ENCODE results near the gene MYO9A. TPM values are rescaled to one million over a fixed set of nuclear protein-coding genes. Genes with fewer than 3 reads are reported as not detected.
"Not testable (repeated sequence)": the region's sequence is repeated elsewhere in the genome, so short reads cannot be mapped to it uniquely, and the experiment has no call there.

MYO9A gene
- total RNA-seq, 6 experiments from 2014 or later, result 25.3 to 29.1 (median 27.3) TPM

GRCh38 chr15:71889385-71889784, 228.6 kb downstream of the MYO9A start:
- TF ChIP-seq, protein P1, sequence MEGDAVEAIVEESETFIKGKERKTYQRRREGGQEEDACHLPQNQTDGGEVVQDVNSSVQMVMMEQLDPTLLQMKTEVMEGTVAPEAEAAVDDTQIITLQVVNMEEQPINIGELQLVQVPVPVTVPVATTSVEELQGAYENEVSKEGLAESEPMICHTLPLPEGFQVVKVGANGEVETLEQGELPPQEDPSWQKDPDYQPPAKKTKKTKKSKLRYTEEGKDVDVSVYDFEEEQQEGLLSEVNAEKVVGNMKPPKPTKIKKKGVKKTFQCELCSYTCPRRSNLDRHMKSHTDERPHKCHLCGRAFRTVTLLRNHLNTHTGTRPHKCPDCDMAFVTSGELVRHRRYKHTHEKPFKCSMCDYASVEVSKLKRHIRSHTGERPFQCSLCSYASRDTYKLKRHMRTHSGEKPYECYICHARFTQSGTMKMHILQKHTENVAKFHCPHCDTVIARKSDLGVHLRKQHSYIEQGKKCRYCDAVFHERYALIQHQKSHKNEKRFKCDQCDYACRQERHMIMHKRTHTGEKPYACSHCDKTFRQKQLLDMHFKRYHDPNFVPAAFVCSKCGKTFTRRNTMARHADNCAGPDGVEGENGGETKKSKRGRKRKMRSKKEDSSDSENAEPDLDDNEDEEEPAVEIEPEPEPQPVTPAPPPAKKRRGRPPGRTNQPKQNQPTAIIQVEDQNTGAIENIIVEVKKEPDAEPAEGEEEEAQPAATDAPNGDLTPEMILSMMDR (IDR thresholded peaks at IDR 0.05), result no peak
- Mint-ChIP-seq H3K9me3 (no peaks in the 10 kb centered on the region), H3K36me3 (ENCODE audit: low read depth) (peaks cover 42% of the 10 kb centered on the region), H3K27ac (no peak overlapping the region), H3K4me3 (no peak overlapping the region), H3K4me1 (ENCODE audit: low read depth) (peaks cover 10% of the 10 kb centered on the region), H3K27me3 (ENCODE audit: insufficient read depth) (no peaks in the 10 kb centered on the region)
- no peak for DNase-seq

DNA sequence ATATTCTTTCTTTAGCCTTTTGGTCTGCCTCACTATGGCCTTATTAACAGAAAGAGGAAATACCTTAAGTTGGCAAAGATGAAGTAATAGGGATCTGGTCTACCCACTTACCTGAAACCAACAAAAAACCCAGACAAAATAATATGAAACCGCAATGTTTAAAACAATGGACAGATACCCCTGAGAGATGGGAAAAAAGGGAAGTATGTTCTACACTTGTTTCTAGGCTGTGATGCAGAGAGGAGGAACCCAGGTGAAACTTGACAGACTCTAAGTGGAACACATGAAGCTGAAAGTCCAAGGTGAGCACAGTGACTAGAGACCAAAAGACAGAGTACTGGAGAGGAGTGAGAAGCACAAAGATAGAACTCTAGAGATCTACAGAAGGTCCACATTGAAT, 229.2 kb downstream of the MYO9A start:
- Mint-ChIP-seq H3K9me3 (no peaks in the 10 kb centered on the region), H3K27me3 (ENCODE audit: insufficient read depth) (no peaks in the 10 kb centered on the region), H3K36me3 (ENCODE audit: low read depth) (peaks cover 42% of the 10 kb centered on the region), H3K4me1 (ENCODE audit: low read depth) (peaks cover 6% of the 10 kb centered on the region), H3K27ac (no peak overlapping the region), H3K4me3 (no peak overlapping the region)
- DNase-seq, result no peak
- TF ChIP-seq, protein P1 (IDR thresholded peaks at IDR 0.05), result no peak

DNA sequence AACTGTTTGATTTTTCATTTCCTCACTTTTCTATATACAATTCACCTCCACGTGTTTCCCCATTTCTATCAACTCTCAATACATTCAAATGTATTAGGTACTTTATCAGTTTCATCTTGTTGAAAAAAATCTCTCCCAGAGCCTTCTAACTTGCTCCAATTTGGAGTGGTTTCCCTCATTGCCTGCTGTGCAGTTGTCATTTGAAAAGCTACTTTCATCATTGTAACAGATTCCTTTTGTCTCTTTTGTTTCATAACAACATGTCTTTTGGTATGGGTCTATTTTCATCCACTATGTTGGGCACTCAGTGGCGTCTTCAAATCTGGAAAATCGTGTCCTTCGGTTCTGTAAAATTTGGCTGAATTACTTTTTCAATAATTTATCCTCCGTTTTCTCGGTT, 232.6 kb downstream of the MYO9A start:
- Mint-ChIP-seq H3K27ac (no peak overlapping the region), H3K9me3 (no peaks in the 10 kb centered on the region), H3K4me3 (no peak overlapping the region), H3K36me3 (ENCODE audit: low read depth) (peaks cover 23% of the 10 kb centered on the region), H3K4me1 (ENCODE audit: low read depth) (no peaks in the 10 kb centered on the region), H3K27me3 (ENCODE audit: insufficient read depth) (no peaks in the 10 kb centered on the region)
- TF ChIP-seq, protein P1 (IDR thresholded peaks at IDR 0.05), result no peak
- no peak for DNase-seq

- no peak overlapping the region for H3K4me3 Mint-ChIP-seq
- TF ChIP-seq, protein P1 (IDR thresholded peaks at IDR 0.05), result no peak
- H3K4me1 Mint-ChIP-seq (ENCODE audit: low read depth), result no peaks in the 10 kb centered on the region
- no peaks in the 10 kb centered on the region for H3K9me3 Mint-ChIP-seq
- H3K27ac Mint-ChIP-seq, result no peak overlapping the region
- no peaks in the 10 kb centered on the region for H3K27me3 Mint-ChIP-seq (ENCODE audit: insufficient read depth)
- no peak for DNase-seq
- H3K36me3 Mint-ChIP-seq (ENCODE audit: low read depth), result peaks cover 30% of the 10 kb centered on the region
These were observed 234.5 kb downstream of the MYO9A start for GRCh38 chr15:71883447-71883846.

DNA sequence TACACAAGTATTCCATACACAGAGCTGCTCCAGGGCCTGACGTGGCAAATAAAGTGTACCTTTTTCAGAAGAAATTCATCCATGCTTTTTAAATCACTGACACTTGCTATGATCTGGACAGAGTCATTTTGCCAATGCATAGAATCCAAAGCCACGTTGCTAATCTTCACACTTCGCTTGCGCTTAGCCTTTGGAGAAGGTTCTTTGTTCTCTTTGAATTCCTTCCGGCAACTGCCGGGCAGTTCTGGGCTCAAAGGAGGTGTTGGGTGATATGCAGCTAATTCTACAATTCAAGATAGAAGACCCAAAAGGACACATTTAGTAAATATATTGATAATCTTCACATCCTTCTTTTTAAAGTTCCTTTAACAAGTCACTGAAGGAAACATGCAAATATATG, 237.7 kb downstream of the MYO9A start:
- TF ChIP-seq, protein P1 (IDR thresholded peaks at IDR 0.05), result no peak
- Mint-ChIP-seq H3K9me3 (no peaks in the 10 kb centered on the region), H3K36me3 (ENCODE audit: low read depth) (peaks cover 8% of the 10 kb centered on the region), H3K4me3 (no peak overlapping the region), H3K4me1 (ENCODE audit: low read depth) (no peaks in the 10 kb centered on the region), H3K27ac (no peak overlapping the region), H3K27me3 (ENCODE audit: insufficient read depth) (no peaks in the 10 kb centered on the region)
- DNase-seq, result no peak

- TF ChIP-seq, protein P1 (IDR thresholded peaks at IDR 0.05), result no peak
- no peak for DNase-seq
- Mint-ChIP-seq H3K4me1 (ENCODE audit: low read depth) (no peaks in the 10 kb centered on the region), H3K27ac (no peak overlapping the region), H3K27me3 (ENCODE audit: insufficient read depth) (no peaks in the 10 kb centered on the region), H3K36me3 (ENCODE audit: low read depth) (peaks cover 8% of the 10 kb centered on the region; the same call in 1 of the 2 replicates), H3K9me3 (no peaks in the 10 kb centered on the region), H3K4me3 (no peak overlapping the region)
These were observed 243.7 kb downstream of the MYO9A start for GRCh38 chr15:71874245-71874644.

- H3K36me3 Mint-ChIP-seq (ENCODE audit: low read depth), result peaks cover 15% of the 10 kb centered on the region; the same call in 1 of the 2 replicates
- H3K27me3 Mint-ChIP-seq (ENCODE audit: insufficient read depth); DNase-seq; H3K9me3 Mint-ChIP-seq; H3K4me3 Mint-ChIP-seq; H3K27ac Mint-ChIP-seq; H3K4me1 Mint-ChIP-seq (ENCODE audit: low read depth): not testable (repeated sequence)
These were observed 259.7 kb downstream of the MYO9A start for GRCh38 chr15:71858232-71858631.

All from HFFc6 (cell line).